HG03108 (cell line): ENCODE measurements around the gene MYMX.
"Not testable (repeated sequence)": the region's sequence is repeated elsewhere in the genome, so short reads cannot be mapped to it uniquely, and the experiment has no call there.

Experiments used
- ATAC-seq: cut with Tn5 transposase; IDR thresholded peaks from one replicate; pipeline ENCODE4 v1.9.1; 2021; ENCODE audit warnings: moderate library complexity; ENCODE audit not compliant: unreplicated experiment

The MYMX gene

DNA sequence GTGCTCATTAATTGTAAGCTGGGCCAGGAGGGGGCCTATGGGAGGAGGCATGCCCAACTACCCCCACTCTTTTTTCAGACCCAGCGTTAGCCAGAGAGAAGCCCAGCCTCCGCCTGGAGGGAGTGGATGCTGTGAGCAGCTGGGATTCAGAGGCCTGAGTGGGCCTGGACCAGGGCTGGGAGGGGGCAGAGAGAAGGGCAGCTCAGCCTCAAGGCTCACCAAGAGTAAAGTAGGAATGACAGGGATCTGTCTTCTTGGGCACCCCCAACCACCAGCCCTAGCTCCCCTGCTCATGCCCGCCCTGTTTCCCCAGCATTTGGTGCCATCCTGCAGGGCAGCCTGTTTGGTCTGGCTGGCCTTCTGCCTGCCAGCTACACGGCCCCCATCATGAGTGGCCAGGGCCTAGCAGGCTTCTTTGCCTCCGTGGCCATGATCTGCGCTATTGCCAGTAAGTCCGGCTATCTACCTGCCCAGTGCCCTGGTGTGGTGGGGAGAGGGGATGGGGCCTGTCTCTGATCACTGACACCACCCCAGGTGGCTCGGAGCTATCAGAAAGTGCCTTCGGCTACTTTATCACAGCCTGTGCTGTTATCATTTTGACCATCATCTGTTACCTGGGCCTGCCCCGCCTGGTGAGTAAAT, 13.4 kb downstream of the MYMX start:
- ATAC-seq, result no peak

DNA sequence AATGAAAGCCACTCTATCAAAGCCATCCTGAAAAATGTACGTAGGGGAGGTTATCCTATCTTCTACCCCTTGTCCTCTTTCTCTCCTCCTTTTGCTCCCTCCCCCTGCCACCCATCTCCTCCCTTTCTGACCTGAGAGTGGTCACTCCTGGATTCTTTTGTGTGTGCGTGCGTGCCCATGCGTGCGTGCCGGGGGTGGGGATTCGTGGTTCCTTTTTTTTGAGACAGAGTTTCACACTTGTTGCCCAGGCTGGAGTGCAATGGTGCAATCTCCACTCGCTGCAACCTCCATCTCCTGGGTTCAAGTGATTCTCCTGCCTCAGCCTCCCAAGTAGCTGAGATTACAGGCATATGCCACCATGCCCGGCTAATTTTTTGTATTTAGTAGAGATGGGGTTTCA, 14.7 kb downstream of the MYMX start:
- ATAC-seq, result not testable (repeated sequence)

DNA sequence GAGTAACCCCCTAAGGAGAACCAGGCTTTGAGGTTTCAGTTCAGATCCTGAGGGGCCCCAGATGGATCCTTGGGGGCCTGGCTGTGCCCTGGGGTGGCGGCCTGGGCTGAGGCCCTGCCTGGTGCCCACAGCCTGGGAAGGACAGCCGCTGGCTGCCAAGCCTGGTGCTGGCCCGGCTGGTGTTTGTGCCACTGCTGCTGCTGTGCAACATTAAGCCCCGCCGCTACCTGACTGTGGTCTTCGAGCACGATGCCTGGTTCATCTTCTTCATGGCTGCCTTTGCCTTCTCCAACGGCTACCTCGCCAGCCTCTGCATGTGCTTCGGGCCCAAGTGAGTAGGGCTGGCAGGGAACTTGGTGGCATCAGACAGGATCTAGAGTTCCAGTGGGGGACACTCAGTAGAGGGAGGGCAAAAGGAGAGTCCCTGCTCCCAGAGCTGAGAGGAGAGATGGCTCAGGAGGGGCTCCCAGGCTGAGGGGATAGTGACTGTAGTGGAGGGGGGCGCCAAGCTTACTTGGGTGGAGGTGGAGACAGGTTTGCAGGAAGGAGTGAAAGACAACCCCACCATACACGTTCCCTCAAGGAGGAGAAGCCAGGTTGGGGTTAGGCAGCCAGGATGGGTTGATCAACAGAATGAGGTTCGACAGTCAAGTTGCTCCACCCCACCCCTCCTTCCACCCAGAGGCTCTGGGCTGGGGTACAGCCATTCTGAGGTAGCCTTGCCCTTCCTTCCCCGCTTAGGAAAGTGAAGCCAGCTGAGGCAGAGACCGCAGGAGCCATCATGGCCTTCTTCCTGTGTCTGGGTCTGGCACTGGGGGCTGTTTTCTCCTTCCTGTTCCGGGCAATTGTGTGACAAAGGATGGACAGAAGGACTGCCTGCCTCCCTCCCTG, 16.2 kb downstream of the MYMX start:
- ATAC-seq, result no peak

DNA sequence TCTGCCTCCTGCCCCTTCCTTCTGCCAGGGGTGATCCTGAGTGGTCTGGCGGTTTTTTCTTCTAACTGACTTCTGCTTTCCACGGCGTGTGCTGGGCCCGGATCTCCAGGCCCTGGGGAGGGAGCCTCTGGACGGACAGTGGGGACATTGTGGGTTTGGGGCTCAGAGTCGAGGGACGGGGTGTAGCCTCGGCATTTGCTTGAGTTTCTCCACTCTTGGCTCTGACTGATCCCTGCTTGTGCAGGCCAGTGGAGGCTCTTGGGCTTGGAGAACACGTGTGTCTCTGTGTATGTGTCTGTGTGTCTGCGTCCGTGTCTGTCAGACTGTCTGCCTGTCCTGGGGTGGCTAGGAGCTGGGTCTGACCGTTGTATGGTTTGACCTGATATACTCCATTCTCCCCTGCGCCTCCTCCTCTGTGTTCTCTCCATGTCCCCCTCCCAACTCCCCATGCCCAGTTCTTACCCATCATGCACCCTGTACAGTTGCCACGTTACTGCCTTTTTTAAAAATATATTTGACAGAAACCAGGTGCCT, 16.9 kb downstream of the MYMX start:
- ATAC-seq, result no peak

DNA sequence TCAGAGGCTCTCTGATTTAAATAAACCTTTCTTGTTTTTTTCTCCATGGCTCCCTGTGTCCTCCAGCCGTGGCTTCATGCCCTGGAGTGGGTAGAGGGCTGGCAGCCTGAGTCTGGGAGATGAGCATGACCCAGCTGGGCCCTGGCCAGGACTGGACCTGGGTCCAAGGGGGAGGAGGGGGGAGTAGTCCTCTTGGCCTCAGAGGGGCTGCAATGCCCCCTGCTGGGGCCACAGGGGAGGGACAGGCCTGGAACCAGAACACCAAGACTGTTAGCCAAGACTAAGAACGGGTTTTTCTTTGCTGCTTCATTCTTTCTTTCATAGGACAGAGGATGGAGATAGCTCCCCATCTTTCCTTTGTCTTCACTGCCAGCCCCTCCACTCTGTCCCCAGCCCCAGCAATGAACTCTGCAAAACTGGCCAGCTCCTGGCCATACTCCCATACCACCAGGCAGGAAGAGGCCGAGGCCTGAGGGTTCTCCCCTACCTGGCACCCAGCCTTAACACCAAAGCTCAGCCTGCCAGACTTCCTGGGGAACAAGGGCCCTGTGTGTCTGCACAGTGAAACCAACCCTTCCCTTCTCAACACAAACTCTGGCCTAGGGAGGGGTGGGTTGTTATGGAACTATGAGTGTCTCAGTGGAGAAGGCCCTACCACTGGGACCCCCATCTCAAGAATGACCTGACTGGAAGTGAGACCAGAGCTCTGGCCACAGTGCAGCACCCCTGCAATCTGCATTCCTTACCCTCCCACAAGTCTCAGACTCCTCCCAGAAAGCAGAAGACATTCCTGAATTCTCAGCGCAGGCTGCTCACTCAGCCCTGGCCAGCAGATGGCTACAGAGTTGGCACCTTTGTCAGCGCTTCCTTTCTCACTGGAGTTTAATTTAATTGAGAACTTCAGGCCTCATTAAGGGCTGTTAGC, 17.6 kb downstream of the MYMX start:
- ATAC-seq, result no peak

DNA sequence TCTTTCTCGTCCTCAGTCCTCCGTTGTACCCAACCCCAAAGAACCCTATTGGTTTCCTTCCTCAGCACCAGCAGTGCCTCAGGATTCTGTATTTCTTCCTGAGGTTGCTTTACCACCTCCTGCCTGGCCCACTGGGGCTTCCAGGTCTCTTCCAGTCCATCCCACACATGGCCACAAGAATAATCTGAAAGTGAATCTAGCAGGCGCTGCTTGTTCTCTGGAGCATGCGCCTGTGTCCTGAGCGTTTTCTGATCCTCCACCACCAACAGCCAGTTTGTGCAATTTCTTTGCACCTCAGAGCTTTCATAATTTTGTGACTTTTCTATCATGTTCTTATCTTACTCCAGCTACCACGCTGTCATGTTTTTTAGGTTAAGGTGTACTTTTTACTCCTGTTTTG, 18.5 kb downstream of the MYMX start:
- no peak for ATAC-seq

DNA sequence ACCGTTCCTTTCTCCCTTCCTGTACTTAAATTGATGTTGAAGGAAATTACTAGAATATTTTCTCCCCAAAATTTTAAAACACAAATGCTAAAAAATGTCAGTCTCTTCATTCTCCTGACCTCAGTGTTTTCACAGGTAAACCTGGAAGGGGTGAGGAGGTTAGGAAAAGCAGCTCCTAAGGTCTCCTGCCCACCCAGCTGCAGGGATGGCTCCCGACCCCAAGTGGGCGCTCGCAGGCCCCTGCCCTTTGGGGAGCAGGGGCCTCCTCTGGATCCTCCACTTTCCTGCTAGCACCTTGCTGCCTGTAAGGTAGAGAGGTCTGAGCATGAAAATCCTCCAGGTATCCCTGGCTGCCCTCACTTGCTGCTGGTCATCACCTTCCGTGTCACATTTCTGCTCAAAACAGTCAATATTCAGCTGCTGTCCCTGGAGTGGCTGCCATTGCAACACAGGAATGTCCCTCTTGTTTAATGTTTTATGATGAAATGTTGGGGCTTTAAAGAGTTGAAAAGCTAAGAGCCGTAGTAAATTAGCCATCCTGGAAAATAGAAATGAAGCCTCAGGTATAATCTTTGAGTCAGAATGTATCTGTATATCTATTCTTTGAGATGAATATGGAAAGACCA, 19.3 kb downstream of the MYMX start:
- ATAC-seq, result no peak

DNA sequence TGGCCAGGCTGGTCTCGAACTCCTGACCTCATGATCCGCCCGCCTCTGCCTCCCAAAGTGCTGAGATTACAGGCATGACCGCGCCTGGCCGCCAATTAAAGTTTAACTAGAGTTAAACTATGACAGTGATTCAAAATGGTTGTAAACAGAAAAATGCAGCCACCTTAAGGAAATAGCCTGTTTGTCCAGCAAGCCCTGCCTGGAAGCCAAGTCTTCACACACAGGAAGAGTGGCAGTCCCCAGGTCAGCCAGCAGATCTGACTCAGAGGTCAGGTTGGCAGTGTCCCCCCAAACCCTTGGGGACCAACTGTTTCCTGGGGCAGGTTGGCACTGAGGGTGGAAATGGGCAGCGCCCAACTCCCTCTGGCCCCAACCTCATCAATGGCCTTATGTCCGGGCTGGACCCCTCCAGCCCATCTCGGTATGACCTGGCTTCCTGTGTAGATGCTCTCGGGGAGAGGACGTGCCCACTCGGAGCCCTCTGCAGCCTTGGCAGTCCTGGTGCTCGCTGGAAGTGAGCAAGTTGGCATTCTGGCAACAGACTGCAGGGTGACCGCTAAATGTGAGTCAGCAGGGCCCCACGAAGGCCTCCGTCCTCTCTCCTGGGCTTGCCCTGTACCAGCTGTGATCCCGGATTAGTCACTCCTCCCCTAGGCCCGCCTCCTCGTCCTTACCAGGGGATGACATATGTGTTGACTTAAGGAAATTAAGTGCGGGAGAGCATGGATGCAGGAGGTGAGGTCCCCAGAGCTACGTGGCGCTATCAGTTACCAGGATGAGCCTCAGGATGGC, 20.5 kb downstream of the MYMX start:
- ATAC-seq, result peak; percentile 58

DNA sequence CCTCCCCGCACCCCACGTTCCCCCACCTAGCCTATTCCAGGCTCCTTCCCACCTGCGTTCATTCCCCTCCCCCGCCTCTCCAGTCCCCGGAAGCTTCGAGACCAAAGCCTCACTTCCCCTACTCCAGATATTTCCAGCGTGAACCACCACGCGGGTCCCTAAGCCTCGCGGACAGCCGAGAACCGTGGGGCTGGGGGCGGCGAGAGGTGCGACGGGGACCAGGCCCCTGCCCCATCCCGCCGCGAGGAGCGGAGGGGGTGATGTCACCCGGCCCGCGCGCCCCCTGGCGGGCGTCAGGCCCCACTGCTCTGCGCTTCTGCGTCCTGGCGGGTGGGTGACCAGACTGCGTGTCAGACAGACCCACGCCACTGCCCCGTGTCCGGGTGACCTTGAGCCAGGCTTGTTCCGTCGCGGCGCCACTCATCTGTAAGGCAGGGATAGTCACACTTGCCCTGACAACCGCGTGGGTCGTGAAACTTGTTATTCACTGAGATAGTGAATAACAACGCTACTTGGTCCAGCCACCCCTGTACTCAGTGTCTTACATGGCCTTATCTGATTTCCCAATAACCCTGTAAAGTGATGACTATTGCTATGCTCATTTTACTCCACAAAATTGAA, 21.2 kb downstream of the MYMX start:
- peak; percentile 67 for ATAC-seq

DNA sequence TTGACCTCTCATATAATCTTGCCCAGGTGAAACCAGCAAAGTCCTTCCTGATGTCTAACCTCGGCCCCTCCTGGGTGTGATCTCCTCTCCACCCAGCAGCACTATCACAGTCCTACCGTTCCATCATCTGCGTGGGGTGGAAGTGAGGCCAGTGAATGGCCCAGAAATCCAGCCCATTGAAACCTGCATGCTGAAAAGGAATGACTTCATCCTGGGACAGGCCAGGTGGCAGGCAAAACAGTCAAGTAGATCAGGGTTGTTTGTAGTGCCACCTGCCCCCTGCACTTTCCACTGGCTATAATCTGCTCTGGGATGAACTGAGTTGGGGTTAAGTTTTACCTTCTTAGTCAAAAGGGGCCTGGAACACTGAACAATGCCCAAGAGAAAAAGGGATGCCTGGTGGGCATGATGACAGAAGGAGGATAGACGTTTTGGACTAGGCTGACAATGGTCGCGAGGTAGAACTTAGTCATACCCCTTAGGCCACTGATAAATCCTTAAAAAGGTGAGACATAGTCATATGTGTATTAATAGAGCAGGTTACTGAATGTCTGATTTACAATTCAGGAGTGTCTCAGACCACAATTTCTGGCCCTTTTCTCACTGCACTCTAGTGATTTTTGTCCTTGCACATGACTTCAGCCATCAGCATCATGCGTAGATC, 22.1 kb downstream of the MYMX start:
- ATAC-seq, result no peak

DNA sequence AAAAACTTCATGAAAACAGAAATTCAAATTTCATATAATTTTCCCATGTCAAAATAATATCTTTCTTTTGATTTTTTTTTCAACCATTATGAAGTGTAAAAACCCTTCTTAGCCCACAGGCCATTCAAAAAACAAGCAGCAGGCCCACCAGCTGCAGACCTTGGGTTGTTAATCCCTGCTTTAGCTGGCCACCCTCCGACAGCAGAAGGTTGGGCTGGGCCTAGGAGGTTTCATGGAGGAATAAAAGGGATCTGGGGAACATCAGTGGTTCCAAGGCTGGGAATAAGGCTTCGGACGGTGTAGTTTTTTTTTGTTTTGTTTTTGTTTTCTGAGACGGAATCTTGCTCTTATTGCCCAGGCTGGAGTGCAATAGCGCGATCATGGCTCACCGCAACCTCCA, 26.6 kb downstream of the MYMX start:
- ATAC-seq, result no peak

DNA sequence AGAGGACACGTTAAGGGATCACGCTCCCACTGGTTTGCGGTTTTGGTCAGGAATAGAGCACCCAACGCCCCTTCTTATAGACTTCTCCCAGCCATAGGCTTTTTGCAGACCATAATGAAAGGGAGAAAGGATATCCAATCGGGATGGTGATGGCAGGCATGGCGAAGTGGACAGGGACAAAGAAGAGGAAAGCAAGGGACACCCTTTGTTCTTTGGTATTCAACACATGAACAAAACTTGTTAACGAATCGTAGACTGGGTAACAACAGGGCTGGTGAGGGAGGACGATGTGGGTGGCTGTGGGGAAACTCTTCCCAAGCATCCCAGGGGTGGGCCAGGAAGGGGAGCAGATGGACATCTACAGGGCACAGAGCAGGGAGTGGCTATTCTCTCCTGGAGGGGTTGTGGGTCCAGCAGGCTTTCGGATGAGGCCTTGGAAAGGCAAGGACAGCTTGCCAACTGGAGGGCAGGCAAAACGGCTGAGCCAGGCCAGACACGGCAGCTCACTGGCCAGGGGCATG, 28.7 kb downstream of the MYMX start:
- no peak for ATAC-seq

DNA sequence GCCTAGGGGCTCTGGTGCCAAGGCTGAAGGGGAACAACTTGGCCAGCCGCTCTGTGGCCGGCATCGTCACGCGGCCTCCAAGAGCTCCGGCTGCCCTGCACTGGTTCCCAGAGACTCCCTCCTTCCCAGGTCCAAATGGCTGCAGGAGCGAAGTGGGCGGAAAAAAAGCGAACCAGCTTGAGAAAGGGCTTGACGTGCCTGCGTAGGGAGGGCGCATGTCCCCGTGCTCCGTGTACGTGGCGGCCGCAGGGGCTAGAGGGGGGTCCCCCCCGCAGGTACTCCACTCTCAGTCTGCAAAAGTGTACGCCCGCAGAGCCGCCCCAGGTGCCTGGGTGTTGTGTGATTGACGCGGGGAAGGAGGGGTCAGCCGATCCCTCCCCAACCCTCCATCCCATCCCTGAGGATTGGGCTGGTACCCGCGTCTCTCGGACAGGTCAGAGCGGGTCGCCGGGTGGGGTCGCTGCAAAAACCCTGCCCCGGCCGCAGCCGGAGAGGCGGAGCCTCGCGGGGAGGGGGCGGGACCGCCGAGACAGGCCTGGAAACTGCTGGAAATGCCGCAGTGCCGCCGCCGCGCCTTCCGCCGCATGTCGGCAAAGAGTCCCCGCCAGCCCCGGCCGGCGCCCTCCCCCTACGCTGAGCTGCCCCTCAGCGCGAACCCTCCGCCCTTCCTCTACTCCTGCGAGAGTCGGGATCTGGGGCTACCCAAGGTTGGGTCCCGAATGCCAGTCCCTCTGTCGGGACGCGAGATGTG, 29.4 kb downstream of the MYMX start:
- ATAC-seq, result peak; percentile 43

DNA sequence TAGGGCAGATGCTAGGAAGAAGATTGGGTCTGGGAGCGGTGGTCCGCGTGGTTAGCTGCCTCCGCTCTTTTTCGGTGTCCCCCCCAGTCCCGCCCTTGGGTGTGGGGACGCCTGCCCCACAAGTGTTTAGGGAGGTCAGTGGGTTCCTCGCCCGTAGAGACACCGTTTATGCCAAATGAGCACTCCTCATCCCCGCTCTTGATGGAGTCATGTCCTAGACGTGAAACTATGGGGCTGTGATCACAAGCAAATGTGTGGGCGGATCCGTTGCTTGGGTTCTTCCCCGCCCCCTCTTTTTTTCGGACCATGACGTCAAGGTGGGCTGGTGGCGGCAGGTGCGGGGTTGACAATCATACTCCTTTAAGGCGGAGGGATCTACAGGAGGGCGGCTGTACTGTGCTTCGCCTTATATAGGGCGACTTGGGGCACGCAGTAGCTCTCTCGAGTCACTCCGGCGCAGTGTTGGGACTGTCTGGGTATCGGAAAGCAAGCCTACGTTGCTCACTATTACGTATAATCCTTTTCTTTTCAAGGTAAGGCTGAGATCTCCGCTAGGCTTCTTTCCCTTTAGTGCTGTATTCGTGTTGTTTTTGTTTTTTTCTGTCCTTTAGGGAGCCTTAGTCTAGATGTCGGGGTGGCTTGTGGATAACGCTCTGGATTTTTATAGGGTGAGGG, 30.1 kb downstream of the MYMX start, which contains the start of gene HSP90AB1:
Gene HSP90AB1 (plus strand): TSS at position 439 of the 675 bp plus-strand sequence. CDS start 1,529 bp downstream, outside the sequence.
- ATAC-seq, result peak; percentile 57

DNA sequence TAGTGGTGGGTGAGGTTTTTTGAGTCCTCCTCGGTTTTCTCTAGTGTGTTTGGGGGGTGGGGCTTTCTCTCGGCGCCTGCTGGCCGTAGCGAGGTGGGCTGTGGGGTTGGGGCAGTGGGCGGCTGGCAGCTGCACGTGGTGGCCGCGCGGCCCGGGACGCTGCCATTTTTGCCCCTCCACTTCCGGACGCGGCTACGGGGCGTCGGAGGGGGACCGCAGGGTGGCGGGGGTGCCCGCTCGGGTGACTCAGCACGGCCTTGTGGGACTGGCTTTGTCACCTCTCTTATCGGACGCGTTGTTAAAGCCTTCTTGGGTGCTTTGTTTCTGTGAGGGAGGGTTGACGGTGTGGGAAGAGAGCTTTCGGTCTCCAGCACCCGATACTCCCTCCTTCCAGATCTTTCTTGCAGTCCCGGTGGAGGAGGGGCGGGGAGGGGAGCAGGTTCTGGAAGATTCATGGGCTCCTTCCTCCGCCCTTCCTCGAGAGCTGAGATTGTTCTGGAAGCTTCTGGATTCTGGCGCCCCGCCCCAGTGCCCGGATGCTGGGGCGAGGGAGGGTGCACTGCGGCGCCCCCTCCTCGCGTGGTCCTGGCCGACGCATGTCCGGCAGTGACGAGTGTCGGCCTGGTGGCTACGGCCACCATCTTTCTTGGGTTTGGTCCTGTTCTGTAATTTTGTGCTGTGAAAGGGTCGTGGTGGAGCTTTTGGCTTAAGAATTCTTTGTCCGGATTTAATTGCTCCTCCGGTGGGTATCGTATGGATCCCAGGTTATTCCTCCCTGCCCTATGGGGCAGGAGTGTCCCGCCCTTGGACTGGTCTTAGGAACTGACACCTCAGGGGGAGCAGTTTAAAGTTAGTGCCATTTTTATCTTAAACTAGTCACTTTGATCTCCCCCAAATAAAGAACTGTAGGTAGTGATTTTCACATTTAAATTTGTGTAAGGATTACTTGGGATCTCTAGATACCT, 30.9 kb downstream of the MYMX start:
- peak; percentile 29 for ATAC-seq

DNA sequence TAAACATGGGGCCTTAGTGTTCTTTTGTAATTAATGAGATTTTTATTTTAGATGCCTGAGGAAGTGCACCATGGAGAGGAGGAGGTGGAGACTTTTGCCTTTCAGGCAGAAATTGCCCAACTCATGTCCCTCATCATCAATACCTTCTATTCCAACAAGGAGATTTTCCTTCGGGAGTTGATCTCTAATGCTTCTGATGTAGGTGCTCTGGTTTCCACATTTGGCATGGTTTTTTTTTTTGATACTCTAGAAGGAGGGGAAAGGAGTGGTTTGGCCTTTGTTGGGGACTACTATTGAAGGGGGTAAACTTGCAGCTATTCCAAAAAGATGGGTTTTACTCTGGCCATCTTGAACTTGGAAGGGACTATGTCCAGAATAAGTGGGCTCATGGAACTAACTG, 31.9 kb downstream of the MYMX start:
- no peak for ATAC-seq
